ENCODE measurements around the gene ATP1B1.

The ATP1B1 gene

GRCh38 chr1:169126335-169126734 is 19.8 kb downstream of the ATP1B1 start:
- no peak for DNase-seq
- Histone ChIP-seq H3K36me3 (peaks cover 89% of the 10 kb centered on the region), H3K4me1 (no peaks in the 10 kb centered on the region), H3K4me3 (ENCODE audit: low read depth, low read length) (no peak overlapping the region), H3K9me3 (no peaks in the 10 kb centered on the region), H3K27me3 (no peaks in the 10 kb centered on the region)
- no peak for TF ChIP-seq CTCF (IDR thresholded peaks at IDR 0.05; ENCODE audit: low read depth, low read length)

- H3K4me1 ChIP-seq, result no peaks in the 10 kb centered on the region
- peaks cover 85% of the 10 kb centered on the region for H3K36me3 ChIP-seq
- DNase-seq, result no peak
- H3K9me3 ChIP-seq, result no peaks in the 10 kb centered on the region
- no peaks in the 10 kb centered on the region for H3K27me3 ChIP-seq
- TF ChIP-seq CTCF (IDR thresholded peaks at IDR 0.05; ENCODE audit: low read depth, low read length), result no peak
- no peak overlapping the region for H3K4me3 ChIP-seq (ENCODE audit: low read depth, low read length)
These were observed 20.8 kb downstream of the ATP1B1 start for GRCh38 chr1:169127305-169127704.

GRCh38 chr1:169128562-169128961 is 22.1 kb downstream of the ATP1B1 start:
- H3K4me1 ChIP-seq, result 0 out of 2 replicates have a peak, but pooled peaks cover 1% of the 10 kb centered on the region
- H3K9me3 ChIP-seq, result no peaks in the 10 kb centered on the region
- no peak overlapping the region for H3K4me3 ChIP-seq (ENCODE audit: low read depth, low read length)
- H3K36me3 ChIP-seq, result peaks cover 91% of the 10 kb centered on the region
- no peak for DNase-seq
- no peaks in the 10 kb centered on the region for H3K27me3 ChIP-seq
- no peak for TF ChIP-seq CTCF (IDR thresholded peaks at IDR 0.05; ENCODE audit: low read depth, low read length)

- Histone ChIP-seq H3K36me3 (peaks cover 91% of the 10 kb centered on the region), H3K4me1 (0 out of 2 replicates have a peak, but pooled peaks cover 3% of the 10 kb centered on the region), H3K27me3 (no peaks in the 10 kb centered on the region), H3K9me3 (no peaks in the 10 kb centered on the region), H3K4me3 (ENCODE audit: low read depth, low read length) (no peak overlapping the region)
- DNase-seq, result no peak
- no peak for TF ChIP-seq CTCF (IDR thresholded peaks at IDR 0.05; ENCODE audit: low read depth, low read length)
These were observed 22.8 kb downstream of the ATP1B1 start for GRCh38 chr1:169129109-169129784.

- peaks cover 82% of the 10 kb centered on the region for H3K36me3 ChIP-seq
- TF ChIP-seq CTCF (IDR thresholded peaks at IDR 0.05; ENCODE audit: low read depth, low read length), result no peak
- H3K4me1 ChIP-seq, result peaks cover 9% of the 10 kb centered on the region; the same call in 1 of the 2 replicates
- H3K4me3 ChIP-seq (ENCODE audit: low read depth, low read length), result no peak overlapping the region
- H3K9me3 ChIP-seq, result no peaks in the 10 kb centered on the region
- no peak for DNase-seq
- no peaks in the 10 kb centered on the region for H3K27me3 ChIP-seq
These were observed 24.2 kb downstream of the ATP1B1 start for GRCh38 chr1:169130683-169131082.

- Histone ChIP-seq H3K4me3 (ENCODE audit: low read depth, low read length) (no peak overlapping the region), H3K9me3 (no peaks in the 10 kb centered on the region), H3K27me3 (no peaks in the 10 kb centered on the region), H3K4me1 (peaks cover 9% of the 10 kb centered on the region; the same call in 1 of the 2 replicates), H3K36me3 (peaks cover 62% of the 10 kb centered on the region)
- no peak for DNase-seq
- no peak for TF ChIP-seq CTCF (IDR thresholded peaks at IDR 0.05; ENCODE audit: low read depth, low read length)
These were observed 26.2 kb downstream of the ATP1B1 start for GRCh38 chr1:169132512-169133227.

Data from BE2C (cell line).